NCI-H1092 treated with DMSO at 0.1 percent for 48 hours (cell line): ENCODE measurements around the gene PRKAR1B.
"Not testable (repeated sequence)": the region's sequence is repeated elsewhere in the genome, so short reads cannot be mapped to it uniquely, and the experiment has no call there.

Experiments
- DNase-seq: peaks from one replicate; lab custom pipeline; 2025; lab: John Stamatoyannopoulos, UW

The PRKAR1B gene

DNA sequence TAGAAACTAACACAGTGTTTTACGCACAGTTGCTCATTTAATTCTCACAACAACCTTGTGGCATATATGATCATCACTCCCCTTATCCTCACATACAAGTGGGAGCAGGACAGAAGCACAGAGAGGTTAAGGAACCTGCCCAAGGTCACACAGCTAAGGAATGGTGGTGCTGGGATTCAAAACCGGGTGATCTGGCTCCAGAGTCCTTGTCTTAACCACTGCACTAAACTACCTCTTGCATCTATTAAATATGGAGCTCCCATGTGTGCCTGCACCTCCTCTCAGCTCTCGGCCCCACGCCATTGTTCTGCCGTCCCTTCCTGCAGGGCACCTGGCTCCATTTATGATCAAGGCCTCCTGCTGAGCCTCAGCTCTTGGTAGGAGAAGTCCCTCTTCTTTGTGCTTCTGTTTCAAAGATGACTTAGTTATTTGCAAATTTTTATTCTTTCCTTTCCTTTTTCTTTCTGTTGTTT is 107.7 kb downstream of the PRKAR1B start:
- no peak for DNase-seq

DNA sequence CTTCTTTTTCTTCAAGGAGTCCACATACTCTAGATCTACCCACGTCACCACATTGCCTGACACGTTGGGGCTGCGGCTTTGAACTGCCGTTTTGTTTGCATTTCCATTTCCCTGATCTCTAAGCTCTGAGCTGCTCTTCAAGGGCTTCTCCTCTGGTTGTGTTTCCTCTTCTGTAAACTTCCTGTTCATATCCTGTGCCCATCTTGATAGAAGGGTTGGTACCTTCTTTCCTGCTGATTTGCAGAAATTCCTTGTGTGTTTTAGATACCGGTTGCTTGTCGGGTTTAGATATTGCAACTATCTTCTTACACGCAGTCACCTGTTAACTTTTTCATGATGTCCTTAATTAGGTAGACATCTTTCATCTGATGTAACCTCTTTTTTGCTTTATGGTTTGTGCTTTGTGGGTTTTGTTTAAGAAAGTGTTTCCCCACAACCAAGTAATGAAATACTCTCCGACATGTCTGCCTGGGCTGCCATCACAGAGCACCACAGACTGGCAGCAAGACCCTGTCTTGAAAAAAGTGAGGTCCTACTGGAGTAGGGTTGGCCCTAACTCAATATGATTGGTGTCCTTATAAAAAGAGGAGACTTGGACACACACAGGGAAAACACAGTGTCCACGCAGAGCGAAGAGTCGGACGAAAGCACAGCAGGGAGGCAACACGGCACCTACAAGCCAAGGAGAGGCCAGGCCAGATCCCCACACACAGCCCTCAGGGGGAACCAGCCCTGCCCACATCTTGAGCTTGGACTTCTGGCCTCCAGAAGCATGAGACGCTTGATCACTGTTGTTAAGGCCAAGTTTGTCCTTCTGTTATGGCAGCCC is 108.3 kb downstream of the PRKAR1B start:
- DNase-seq = no peak

DNA sequence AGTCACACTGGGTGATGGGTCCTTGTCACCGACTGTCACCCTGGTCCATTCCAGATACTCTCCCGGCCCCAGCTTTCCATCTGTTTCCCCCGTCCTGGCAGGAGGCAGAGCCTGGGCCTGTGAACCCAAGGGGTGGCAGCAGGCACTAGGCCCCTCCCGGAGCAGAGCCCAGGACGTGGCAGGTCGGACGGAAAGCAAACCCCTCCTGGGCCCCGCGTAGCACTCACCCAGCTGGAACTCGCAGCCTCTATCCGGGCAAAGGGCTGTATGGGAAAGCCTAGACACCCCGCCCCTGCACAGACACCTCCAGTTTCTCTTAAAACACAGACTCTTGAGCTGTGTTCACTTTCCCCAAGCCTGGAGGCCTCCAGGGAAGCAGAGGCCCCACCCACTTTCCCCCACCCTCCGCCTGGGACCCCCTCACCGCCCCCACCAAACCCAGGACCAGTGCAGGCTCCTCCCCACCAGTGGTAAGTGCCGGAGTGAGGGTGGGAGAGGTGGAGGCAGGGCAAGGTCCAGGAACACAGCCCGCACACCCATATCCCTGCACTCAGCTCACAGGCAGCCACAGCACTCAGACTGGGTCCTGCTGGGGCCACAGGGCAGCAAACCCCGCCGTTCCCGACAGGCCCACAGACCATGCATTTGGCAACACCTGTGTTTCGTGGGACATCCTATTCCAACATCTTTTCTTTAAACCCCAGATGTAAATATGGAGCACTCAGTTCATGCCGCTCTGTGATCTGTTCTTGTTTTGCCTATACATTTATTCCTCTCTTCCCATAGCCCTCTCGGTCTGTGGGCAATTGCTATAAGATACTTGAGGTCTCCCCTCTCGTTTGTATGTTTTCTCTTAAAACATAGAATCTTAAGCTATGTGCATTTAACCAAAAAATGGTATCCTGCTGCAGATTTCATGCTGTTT is 109.2 kb downstream of the PRKAR1B start:
- DNase-seq = no peak

DNA sequence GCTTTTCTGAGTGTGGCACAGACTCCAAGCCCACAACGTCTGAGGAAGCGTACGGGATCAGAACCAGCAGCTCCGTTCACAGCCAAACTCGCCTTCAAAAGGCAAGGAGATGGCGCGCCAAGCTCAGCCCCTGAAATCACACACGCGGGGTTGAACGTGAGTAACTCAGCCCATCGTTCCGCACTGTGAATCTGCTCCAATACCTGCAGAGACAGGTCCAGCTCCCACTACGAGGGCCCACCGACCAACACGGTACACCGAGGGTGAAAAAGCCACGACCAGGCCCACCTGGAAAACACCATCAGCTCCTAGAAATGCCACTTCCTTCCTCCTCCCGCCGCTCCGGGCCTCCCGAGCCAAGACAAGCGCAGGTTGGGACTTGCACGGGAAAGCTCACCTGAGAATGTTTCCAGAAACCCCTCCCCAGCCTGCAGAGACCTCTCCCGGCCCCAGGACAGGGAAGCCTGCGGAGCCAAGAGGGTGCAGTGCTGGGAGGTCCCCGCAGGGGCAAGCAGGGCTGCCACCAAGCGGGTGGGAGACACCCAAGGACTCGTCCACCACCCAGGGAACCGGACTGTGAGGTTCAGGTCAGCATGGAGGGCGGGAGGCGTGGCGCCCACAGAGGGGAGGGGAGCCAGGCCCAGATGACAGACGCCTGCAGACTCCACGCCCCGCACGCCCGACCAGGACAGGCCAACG is 113.5 kb downstream of the PRKAR1B start:
- DNase-seq = no peak

DNA sequence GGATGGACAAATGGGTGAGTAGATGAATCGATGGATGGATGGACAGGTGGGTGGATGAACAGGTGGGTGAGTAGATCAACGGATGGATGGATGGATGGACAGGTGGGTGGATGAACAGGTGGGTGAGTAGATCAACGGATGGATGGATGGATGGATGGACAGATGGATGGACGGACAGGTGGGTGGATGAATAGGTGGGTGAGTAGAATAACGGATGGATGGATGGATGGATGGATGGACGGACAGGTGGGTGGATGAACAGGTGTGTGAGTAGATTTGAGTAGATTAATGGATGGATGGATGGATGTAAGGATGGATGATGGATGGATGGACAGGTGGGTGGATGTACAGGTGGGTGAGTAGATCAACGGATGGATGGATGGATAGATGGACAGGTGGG is 115.2 kb downstream of the PRKAR1B start:
- DNase-seq = not testable (repeated sequence)

DNA sequence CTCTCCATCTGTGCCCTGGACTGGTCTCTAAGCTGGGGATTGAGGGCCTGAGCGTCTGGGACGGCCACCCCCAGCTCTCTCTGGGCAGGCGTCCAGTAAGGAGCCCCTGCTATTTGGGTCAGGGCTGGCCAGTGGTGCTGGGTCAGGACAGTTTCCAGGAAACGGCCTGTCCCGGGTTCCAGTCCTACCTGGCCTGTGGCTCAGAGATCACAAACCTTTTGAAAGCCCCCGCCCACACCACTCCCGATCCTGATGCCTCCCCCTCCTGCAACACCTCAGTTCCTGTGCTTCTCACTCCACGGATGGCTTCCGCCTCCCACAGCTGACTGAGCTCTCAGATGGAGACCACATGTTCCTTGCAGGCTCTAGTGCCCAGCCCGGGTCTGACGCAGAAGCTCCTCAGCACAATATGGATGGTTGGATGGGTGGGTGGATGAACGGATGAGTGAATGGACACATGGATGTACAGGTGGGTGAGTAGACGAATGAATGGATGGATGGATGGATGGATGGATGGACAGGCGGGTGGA is 115.7 kb downstream of the PRKAR1B start:
- no peak for DNase-seq

DNA sequence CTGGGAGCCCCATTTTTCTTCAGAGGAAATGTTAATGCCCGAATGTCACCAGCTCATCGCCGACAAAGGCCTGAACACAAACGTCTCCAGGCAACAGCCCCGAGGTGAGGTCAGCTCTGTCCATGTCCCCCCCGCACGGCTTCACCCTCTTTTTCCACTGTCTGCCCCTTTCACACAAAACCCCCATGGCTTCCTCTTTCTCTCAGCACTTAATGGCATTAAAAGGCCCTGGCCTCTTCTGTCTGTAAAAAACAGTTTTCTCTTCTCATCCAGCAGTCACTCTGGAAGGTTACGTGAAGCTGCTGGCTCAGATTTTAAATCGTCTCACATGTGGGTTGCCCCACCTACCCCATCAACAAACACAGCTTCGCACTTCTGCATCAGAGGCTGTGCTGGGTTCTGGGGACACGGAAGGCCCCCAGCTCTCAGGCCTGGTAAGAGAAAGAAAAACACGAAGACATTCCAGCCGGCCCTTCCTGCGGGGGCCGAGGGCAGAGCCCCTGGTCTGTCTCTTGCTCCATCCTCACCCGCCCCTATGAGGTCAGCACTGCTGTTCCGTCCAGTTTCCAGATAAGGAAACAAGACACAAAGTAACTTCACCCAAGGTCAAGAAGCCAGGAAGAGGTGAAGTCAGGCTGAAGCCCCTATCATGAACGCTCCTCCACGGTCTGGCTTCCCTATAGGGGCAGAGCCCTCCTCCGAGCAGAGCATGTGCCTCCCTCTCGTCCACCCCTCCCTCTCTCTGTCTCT is 116.4 kb downstream of the PRKAR1B start:
- DNase-seq = no peak

DNA sequence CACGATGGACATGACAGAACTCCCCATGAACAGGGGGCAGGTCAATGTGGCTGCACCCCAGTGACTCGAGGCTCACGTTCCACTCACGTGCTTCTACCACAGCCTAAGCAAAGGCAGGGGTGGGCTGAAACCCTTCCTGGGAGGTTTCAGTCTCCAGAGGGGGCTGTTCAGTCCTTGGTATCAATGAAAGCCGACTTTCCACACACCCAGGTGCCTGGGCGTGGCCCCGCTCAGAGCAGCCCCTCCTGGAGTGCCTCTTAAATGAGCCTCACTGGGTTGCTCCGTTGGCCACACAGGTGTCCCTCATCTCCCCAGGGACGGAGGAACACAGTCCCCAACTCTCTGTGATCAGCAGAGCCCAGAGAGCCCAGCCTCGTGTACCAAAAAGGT is 116.9 kb downstream of the PRKAR1B start:
- no peak for DNase-seq

DNA sequence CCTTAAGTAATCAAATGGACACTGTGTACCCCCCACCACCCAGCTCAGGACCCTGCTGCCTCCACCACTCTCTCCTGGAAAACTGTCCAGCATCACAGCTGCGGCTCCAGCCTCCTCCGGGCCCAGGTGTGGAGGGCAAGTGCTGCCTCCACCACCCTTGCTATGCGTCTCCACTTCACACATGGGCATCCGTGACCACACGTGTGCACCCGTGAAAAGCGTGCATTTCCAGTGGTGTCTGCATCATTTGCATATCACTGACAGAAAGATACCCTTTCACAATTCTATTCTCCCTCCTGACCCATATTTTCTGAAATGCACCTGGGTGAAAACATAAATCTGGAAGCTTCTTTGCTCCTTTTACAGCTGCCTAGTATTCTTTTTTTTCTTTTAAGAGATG is 117.7 kb downstream of the PRKAR1B start:
- DNase-seq = no peak

DNA sequence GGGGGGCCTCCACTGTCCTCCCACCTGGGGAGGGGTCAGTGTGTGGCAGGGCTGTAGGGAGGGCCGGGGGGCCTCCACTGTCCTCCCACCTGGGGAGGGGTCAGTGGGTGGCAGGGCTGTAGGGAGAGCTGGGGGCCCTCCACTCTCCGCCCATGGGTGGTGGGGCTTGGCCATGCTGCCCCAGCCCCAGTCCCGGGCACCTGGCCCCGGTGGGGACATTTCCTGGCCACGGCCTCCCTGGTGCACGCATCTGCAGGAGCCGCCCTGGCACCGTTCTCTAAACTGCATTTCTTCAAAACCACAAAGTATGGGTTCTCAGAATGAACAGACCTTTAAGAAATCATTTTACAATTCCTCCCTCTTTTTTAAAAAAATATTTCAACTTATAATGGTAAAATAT is 118.1 kb downstream of the PRKAR1B start:
- no peak for DNase-seq

DNA sequence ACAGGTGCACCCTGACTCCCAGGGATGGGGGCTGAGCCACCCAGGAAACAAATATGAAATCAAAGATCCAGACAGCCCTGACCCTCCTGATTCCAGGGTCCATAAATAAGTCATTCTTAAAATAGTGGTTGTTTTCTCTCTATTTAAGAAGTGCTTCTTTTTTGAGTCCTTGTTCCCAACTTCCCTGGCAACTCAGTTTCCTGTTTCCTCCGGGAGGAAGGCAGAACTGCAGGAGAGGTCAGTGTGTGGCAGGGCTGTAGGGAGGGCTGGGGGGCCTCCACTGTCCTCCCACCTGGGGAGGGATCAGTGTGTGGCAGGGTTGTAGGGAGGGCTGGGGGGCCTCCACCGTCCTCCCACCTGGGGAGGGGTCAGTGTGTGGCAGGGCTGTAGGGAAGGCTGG is 118.7 kb downstream of the PRKAR1B start:
- no peak for DNase-seq

DNA sequence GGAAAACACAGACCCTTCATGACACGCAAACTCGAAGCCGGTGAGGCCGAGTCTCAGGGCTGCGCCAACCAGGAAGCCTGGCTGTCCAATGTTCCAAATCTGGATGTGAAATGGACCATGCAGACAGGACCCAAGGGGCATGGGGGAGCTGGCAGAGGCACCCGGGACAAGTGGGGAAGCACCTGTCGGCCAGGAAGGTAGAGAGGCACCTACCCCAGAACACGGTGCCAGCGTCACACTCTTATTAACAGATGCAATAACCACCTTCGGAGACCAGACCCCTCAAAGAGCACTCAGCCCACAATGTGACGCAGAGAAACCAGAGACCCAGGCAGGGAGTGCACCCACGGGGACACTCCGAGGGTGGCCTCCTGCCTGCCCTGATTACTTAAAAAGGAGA is 119.1 kb downstream of the PRKAR1B start:
- DNase-seq = no peak

DNA sequence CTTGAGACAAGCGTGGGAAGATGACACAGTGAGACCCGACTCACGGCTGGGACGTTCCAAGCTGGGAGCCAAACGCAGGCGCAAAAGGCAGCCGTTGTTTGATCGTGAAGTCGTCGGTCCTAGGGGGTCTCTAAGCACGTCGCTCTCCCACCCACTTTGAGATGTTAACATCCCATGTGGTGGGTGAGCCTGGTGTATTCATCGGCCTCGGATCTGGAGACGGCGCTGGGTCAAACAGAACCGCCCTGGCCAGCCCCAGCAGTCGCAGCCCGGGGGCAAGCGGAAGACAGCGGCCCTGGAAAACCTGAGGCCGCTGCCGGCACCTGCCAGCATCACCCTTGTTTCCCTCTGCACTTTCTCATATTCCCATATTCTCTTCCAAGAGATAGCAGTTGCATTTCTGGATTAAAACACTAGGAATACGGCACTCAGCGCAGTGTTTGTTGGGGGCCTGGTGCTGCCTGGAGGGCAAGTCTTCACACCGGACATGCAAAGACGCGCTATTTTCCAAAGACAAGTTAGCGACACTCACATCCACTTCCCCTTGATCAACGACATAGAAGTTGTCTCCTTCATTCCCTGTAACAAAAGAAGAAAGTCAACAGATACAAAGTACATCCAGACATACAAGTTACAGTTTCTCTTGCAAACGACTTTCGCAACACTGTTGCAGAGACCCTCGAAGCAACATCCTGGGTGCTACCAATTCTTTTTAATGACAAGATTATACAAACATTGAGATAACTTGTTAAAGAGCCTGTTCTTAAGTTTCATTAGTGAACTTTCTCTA is 121.2 kb downstream of the PRKAR1B start:
- no peak for DNase-seq

DNA sequence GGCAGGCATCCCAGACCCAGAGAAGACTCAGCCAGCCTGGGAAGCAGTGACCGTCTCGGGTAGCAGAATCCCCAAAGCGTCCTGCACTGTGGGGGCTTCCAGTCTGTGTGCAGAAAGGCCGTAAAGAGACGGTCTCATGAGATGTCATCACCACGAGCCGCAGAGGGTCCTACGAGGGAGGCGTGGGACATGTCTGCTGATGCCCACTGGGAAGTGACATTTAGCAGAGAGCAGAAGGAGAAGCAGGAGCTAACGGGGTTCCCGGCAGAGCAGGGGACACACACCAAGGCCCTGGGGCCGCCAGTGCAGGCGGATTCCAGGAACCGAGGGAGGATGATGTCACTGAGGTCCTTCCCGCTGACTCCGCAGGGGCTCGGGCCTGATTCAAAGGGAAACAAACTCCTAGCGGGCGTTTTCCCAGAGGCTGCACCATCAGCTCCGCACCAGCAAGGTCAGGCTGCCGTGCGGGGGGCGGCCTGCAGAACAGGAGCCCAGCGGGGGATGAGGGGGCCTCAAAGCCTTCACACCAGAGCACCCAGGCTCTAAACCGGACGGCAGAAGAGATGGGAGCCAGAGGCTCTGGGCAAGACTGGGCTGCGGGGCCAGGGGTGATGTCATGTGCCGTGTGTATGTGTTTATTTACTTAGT is 122.1 kb downstream of the PRKAR1B start:
- DNase-seq = no peak

DNA sequence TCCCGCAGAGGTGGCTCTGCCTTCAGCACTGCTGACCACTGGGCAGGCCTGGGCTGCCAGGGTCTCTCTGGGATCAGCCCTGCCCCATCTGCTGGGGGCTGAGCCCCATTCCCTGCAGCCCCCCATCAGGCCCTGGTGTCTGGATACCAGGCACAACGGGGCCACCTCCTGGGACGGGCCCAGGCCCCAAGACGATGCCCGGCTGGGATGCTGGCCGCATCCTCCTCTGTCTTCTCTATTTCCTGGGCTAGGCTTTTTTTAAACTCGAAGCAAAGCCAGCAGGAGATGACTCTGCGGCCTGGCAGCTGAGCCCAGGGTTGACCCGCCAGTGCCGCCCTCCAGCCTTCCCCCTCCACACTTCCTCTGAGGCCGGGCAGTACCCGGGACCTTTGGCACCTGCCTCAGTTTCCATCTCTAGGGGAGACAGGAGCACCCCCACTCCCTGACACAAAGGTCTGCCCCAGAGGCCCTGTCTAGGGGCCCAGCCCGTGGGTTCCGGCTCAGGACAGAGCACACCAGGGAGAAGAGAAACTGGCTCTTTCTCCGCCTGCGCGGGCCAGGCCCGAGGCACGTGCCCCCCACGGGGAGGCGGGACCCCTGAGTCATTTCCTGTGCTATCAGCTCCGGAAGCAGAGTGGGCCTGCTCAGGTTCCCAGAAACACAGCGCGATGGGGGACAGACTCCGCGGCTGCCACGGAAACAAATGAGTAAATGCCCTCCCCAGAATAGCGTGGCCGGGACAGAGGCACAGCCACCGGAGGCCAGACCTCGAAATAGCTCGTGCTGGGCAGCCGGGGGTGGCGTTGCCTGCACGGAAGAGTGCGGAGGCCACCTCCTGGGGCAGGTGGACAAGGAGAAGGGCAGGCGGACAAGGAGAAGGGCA is 122.8 kb downstream of the PRKAR1B start:
- no peak for DNase-seq

DNA sequence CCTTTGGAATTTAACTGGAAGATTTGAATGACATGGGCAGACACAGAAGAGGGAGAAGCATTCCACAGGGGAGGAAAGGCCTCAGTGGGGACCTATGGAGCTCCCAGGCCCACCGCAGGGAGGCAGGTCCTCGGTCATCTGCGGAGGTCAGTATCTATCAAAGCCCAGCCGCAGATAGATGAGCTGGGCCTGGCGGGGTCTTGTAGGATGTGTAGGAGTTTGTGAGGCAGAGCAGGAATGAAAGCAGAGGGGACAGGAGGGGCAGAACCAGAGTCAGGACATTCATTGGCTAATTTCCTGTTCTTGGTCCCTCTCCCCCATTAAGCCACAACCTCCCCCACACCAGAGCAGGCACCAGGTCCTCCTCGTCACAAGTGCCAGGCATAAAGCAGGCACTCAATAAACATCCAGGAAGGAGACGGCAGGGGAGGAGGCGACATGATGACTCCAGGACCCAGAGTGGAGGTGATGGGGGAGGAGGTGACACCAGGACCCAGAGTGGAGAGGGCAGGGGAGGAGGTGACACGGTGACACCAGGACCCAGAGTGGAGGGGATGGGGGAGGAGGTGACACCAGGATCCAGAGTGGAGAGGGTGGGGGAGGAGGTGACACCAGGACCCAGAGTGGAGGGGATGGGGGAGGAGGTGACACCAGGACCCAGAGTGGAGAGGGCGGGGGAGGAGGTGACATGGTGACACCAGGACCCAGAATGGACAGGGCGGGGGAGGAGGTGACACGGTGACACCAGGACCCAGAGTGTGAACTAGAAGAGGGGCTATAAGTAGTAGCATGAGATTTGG is 123.7 kb downstream of the PRKAR1B start:
- DNase-seq = no peak

DNA sequence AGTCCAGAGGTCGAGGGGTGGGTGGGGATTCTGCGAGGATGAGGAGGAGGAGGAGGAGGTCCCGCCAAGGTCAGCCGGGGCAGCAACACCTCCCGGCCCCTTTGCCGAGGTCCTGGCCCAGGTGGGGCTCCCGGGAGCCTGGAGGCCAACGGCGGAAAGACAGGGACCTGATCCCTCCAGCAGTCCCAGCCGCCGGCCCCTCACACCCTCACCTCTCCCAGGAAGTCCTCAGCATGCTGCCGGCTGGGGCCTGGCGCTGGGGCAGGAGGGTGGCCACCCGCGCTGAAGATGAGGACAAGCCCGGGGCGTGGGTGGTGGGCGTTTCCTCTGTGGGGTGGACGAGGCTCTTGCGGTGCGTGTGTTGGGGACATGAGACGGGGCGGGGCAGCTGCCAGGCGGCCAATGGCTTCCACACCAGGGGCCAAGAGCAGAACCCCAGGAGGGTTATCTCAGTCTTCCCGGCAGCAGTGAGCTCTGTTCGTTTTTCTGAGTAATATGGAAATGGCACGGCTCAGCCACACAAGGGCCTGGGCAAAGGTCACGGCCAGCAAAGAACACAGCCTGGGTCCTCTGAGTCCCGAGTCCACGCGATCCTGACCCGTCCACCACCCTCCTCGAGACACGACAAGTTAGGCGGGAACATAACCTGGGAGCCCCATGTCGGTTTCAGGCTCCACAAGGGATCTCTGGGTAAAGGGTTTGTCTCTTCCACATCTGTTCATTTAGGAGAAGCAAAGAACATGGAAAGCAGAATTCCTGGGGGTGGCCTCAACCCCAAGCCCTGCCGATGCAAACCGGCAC is 124.5 kb downstream of the PRKAR1B start:
- no peak for DNase-seq
